Measurements from ENCODE around the gene RWDD3.

DNA sequence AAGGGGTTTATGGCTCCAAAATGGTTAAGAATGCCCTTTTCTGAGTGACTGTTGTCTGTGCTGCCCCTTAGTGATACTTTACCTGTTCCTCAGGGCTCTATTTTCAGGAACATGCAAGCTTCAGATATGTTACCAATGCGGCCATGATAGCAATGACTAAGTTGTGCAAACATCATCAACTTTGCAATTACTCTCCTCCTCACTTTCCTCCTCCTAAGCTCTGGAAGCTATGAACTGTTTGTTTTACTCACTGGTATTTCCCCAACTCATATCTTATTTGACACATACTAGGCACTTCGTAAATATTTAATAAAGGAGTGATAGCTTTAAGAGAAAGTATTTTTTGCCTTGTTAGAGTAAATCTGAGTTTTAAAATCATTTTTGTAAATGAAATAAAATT lies 53.8 kb downstream of the RWDD3 start:
- TF ChIP-seq, protein P1, sequence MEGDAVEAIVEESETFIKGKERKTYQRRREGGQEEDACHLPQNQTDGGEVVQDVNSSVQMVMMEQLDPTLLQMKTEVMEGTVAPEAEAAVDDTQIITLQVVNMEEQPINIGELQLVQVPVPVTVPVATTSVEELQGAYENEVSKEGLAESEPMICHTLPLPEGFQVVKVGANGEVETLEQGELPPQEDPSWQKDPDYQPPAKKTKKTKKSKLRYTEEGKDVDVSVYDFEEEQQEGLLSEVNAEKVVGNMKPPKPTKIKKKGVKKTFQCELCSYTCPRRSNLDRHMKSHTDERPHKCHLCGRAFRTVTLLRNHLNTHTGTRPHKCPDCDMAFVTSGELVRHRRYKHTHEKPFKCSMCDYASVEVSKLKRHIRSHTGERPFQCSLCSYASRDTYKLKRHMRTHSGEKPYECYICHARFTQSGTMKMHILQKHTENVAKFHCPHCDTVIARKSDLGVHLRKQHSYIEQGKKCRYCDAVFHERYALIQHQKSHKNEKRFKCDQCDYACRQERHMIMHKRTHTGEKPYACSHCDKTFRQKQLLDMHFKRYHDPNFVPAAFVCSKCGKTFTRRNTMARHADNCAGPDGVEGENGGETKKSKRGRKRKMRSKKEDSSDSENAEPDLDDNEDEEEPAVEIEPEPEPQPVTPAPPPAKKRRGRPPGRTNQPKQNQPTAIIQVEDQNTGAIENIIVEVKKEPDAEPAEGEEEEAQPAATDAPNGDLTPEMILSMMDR (IDR thresholded peaks at IDR 0.05) = no peak
- no peak for TF ChIP-seq POLR2A (IDR thresholded peaks at IDR 0.05)
